HG03064 (cell line): ENCODE data around the gene TLE2.

Experiments used
- ATAC-seq: cut with Tn5 transposase; IDR thresholded peaks from one replicate; pipeline ENCODE4 v1.9.1; 2021; ENCODE audit warnings: low read depth; ENCODE audit not compliant: unreplicated experiment

The TLE2 gene

GRCh38 chr19:2963122-2963521 is 66.0 kb downstream of the TLE2 start:
- ATAC-seq = no peak

- ATAC-seq = no peak
Observed at GRCh38 chr19:2962018-2962670, 66.9 kb downstream of the TLE2 start.

GRCh38 chr19:2960120-2960519 is 69.0 kb downstream of the TLE2 start:
- no peak for ATAC-seq

DNA sequence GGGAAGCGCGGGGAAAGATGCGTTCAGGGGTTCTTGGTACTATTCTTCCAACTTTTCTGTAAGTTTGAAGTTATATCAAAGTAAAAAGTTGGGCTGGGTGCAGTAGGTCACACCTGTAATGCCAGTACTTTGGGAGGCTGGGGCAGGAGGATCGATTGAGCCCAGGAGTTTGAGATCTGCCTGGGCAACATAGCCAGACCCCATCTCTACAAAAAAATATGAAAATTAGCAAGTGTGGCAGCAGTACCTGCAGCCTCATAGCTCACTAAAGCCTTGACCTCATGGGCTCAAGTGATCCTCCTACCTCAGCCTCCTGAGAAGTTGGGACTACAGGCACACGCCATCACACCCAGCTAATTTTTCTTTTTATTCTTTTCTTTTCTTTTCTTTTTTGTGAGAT is 71.9 kb downstream of the TLE2 start:
- no peak for ATAC-seq

DNA sequence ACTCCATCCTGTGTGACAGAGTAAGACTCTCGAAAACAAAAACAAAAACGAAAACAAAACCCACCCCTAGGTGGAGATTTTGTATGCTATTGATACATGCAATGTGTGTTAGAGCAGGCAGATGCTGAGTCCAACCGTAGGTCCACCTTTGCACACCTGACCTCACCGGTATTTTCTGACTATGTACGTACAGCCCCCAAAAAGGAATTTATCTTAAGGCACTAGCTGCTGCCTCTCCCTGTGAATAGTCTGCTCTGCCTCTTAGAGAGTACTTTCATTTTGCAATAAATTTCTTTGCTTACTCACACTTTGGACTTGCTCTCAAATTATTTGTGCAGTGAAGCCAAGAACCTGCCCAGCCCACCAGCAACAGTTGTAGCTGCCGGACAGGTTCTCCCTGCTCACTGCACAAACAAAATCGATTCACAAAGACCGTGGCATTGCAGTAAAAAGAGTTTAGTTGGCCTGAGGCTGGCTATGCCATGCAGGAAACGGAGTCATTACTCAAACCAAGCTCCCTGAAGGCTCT is 76.1 kb downstream of the TLE2 start:
- ATAC-seq = no peak

- peak; percentile 84 for ATAC-seq
Observed at GRCh38 chr19:2950286-2951124, 78.6 kb downstream of the TLE2 start.

- no peak for ATAC-seq
Observed at GRCh38 chr19:2949939-2950285, 79.2 kb downstream of the TLE2 start.
